PC-3 (cell line): ENCODE results near the gene MED26.

Source experiments
- EZH2 ChIP-seq: fragments of 300-600 bp; sonication (generic); IDR thresholded peaks from one replicate; pipeline ENCODE4 v1.6.1; 2017; ENCODE audit warnings: antibody characterized with exemption, mild to moderate bottlenecking, low read length; ENCODE audit not compliant: unreplicated experiment
- TF ChIP-seq, protein P1 (sequence below): fragments of 300-600 bp; sonication (generic); conservative IDR thresholded peaks from 2 replicates; pipeline ENCODE4 v1.5.1; 2017; ENCODE audit warnings: antibody characterized with exemption, low read depth, mild to moderate bottlenecking, low read length

DNA sequence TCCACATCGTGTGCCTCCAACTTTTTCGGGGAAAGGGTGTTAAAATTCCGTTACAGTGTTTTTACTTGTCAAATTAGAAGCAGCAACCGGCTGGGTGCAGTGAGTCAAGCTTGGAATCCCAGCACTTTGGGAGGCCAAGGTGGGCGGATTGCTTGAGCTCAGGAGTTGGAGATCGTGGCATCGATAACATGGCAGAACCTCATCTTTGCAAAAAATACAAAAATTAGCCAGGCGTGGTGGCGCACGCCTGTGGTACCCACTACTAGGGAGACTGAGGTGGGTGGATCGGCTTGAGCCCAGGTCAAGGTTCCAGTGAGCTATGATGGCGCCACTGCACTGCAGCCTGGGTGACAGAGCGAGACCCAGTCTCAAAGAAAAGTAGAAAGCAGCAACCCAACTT is 54.7 kb downstream of the MED26 start:
- TF ChIP-seq, protein P1, sequence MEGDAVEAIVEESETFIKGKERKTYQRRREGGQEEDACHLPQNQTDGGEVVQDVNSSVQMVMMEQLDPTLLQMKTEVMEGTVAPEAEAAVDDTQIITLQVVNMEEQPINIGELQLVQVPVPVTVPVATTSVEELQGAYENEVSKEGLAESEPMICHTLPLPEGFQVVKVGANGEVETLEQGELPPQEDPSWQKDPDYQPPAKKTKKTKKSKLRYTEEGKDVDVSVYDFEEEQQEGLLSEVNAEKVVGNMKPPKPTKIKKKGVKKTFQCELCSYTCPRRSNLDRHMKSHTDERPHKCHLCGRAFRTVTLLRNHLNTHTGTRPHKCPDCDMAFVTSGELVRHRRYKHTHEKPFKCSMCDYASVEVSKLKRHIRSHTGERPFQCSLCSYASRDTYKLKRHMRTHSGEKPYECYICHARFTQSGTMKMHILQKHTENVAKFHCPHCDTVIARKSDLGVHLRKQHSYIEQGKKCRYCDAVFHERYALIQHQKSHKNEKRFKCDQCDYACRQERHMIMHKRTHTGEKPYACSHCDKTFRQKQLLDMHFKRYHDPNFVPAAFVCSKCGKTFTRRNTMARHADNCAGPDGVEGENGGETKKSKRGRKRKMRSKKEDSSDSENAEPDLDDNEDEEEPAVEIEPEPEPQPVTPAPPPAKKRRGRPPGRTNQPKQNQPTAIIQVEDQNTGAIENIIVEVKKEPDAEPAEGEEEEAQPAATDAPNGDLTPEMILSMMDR, result no peak
- TF ChIP-seq EZH2, result no peak
